Ramos (cell line): ENCODE data around the gene GNA12.

Experiments
- in situ Hi-C: fragments of 300-500 bp; cut with MboI; formaldehyde crosslinking; loops from one replicate; pipeline ENCODE4 v1.14.3; 2022; ENCODE audit warnings: low sequenced_read_pairs; ENCODE audit not compliant: unreplicated experiment

GNA12 gene, protein sequence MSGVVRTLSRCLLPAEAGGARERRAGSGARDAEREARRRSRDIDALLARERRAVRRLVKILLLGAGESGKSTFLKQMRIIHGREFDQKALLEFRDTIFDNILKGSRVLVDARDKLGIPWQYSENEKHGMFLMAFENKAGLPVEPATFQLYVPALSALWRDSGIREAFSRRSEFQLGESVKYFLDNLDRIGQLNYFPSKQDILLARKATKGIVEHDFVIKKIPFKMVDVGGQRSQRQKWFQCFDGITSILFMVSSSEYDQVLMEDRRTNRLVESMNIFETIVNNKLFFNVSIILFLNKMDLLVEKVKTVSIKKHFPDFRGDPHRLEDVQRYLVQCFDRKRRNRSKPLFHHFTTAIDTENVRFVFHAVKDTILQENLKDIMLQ

DNA sequence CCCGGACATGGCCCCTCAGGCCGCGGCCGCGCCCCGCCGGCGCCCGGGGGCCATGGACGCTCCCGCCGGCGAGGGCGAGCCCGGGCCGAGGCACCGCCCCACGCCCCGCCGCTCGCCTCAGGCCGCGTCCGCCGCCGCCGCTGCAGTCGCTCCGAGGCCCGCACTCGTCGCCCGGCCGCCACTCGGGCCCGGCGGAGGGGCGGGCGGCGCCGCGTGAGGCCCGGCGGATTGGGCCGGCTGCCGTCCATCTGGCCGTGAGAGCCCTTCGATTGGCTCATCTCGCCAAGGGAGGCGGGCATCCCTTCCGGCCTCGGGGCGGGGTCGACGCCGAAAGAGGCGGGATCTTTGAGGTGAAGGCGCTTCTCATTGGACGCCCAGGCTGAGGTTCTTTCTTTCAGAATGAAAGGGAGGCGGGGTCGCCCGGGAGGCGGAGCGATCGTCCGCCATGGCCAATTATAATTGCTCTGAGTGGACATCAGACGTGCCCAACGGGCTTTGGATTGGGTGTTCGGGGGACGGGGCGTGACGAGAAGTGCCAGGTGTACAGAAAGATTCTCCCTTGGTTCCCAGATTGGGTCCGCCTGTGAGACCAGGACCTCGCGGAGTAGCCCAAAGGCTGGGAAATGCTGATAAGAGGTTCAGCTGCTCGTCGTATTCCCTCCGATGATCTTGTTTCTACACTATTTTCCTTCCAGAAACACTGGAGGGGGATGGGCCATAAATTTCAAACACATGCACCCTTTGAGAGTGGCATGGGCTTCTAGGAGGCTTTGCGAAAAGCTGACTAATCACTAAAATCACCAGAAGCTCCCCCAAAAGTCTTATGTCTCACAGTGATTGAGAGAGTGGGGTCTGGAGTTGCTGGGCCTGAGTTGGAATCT is at the start of gene GNA12:
TSS of gene GNA12 (minus strand) at position 156 of the 881 bp plus-strand sequence. CDS start at position 9, 147 bp downstream.
- in situ Hi-C loops = no loop called here

DNA sequence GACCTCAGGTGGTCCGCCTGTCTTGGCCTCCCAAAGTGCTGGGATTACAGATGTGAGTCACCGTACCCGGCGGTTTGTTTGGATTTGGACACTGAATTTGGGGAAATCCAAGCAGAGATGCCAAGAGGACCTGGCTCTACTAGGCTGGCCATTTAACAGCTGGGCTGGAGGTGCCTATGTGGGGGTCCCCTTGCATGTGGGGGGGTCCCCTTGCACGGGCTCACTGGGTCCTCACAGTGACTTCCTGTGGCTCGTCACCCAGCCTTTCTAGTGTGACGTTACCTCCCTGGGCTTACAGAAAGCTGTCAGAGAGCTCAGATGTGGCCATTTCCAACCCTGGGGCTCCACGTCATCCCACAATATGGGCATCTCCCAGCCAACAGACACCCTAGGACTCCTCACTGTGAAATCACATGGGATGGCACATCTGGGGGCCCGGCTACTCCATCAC is 49.3 kb upstream of the GNA12 start:
- in situ Hi-C loops = no loop called here

DNA sequence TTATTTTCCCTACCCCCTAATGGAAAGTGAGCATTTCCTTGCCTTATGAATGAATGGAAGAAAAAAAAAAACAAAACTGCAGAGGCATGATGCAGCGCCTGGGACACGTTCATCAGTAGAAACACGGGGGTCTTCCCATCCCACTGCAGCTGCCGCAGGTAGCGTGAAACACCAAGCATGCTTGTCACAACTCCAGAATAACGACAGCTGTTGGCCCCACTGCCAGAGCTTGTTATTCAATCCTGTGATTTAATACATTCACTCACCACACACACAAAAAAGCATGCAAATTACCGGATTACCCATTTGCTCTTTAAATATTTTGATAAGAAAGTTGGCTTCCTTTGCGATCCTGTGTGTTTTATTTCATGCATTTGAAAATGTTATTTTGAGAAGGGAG is 48.4 kb upstream of the GNA12 start:
- in situ Hi-C loops = no loop called here

DNA sequence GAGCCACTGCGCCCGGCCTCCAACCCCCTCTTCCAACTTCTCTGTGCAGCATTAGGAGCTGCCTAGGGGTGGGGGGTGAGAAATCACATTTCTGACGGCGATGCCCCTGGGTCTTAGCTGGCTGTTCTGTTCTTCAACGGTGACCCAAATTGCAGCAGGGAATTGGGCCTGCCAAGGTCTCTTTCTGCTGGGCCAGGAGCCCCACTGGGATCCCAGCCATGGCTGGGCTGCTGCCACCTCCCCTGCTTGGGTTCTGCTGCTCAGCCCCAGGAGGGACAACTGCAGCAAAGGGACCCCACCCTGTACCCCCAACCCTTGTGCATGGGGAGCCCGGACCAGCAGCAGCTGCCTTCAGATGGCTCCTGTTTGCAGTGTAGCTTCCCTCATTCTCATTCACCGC is 43.7 kb upstream of the GNA12 start:
- in situ Hi-C loops = no loop called here

DNA sequence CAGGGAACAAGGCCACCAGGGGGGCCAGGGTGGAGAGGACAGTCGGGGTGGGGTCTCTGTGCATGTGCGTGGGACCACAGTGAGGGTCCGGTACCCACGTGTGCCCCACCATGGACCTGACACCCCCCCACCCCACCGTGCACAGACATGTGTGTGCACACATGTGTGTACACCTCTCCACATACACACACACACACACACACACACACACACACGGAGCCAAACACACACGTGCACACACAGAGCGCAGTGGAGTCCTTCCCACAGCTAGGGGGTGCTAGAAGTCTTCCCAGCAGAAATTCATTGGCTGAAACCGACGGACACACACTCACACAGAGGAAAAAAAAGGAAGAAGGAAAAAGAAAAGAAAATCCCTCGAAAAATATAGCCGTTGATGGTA is 42.8 kb upstream of the GNA12 start:
- in situ Hi-C loops = no loop called here

DNA sequence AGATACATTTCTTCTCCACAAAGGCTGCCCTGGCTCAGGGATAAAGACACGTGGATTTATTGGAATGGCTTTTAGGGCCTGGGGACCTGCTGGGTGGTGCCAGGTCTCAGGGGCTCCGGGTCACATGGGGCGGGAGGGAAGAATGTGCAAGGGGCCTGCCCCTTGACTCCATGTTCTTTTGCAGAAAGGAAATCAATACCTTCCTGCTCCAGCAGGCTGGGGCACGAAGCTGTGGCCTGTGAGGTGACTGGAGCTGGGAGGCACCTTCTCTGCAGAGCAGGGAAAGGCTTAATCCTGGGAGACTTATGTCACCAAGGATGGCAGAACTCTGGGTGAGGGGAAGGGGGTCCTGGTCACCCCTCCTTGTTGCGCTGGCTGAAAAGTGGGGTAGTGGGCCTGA is 42.3 kb upstream of the GNA12 start:
- in situ Hi-C loops = no loop called here

DNA sequence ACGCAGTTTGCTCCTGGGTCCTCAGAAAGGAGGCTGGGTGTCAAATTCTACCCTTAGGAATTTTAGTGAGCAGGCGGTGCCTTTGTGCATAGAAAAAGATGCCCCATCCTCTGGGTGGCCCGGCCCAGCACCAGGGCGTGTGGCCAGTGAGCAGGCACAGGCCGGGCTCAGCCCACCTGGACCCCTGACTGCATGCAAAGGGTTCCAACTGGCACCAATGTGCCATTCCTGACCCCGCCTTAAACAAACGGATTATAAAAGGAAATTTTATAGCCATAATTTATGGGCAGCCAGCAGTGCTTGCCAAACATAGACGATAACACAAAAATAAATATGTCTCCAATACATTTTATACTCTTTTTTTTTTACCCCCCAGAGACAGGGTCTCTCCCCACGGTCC is 40.1 kb upstream of the GNA12 start:
- in situ Hi-C loops = no loop called here

DNA sequence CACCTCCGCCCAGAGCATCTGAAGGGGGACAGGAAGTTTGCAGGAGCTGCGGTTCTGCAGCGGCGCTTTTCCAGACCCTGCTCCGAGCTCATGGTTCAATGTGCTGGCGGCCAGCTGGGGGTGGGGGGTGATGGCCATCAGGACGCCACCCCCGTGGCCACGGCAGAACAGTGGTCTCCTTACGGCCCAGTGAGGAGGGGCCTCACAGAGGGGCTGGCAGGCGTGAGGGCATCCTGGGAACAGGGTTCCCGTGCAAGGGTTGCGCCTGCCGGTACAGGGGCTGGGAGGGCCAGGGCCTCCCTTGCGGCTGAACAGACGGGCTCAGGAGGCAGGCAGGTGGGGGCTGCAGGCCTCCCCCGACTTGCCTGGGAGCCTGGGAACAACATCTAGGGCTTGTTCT is 39.0 kb upstream of the GNA12 start:
- in situ Hi-C loops = no loop called here

DNA sequence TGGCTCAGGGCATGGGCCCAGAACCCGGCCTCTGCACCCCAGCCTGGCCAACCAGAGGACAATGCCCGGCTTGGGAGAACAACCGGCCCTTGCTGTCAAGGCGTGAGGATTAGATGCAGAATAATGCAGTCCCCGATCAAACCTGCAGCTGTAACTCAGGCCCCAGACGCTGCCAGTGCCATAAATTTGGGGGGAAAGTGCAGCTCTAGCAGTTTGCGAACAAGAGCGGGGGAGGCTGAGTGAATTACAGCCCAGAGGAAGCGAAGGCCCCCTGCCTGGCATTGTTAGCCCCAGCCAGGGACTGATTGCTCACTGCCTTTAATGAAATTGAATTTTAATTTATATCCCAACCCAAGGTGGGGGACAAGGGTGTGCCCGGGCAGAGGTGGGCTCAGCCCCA is 38.0 kb upstream of the GNA12 start:
- in situ Hi-C loops = no loop called here

DNA sequence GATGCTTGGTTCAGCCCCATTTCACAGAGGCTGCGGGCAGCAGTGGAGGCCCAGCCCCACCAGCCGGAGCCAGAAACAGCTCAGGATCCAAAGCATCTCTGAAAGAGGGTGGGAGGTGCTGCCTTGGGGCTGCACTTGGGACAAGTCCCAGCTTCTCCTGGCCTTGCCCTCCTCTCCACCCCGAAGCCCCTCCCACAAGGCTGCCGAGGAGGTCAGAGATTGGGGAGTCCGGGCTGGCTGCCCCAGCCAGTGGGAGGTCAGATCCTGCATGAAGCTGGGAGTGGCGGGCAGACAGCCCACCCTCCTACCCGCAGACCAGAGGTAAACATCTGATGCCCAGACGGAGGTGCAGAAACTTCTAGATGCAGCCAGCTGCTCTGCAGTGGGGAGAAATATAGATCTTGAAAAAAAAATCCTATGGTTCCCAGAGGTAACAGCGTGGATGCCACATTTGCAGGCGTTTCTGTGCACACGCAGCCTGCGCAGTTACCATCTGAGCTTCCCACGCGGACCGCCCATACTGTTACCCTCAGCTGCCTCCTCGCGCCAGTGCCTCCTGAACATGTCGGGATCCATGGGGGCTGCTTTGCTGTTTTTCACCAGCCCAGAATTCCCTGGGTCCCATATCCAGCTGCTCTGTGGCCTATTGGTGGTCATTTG is 36.9 kb upstream of the GNA12 start:
- in situ Hi-C loops = no loop called here

DNA sequence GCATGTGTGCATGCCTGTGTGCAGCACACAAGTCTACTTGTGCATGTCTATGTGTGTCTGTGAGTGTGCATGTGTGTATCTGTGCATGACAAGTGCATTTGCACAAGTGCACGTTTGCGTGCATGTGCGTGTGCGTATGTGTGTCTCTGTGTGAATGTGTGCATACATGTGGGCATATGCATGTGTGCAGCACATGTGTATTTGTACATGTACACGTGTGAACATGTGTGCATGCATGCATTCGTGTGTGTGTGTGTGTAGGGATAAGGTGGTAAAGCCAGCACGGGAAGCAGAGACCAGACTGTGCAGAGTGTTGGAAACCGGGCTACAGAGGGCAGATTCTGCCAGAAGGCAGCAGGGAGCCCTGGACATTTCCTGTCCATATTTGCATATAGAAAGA is 35.9 kb upstream of the GNA12 start:
- in situ Hi-C loops = no loop called here

DNA sequence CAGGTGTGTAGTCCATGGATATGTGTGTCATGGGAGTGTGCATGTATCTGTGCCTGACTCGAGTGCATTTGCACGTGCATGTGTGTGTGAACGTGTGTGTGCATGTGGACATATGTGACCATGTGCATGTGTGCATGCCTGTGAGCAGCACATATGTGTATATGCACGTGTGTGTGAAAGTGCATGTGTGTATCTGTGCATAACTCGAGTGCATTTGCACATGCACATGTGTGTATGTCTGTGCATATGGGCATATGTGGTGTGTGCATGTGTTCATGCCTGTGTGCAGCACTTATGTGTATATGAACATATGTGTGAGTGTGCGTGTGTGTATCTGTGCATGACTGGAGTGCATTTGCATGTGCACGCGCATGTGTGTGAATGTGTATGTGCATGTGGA is 35.2 kb upstream of the GNA12 start:
- in situ Hi-C loops = no loop called here

DNA sequence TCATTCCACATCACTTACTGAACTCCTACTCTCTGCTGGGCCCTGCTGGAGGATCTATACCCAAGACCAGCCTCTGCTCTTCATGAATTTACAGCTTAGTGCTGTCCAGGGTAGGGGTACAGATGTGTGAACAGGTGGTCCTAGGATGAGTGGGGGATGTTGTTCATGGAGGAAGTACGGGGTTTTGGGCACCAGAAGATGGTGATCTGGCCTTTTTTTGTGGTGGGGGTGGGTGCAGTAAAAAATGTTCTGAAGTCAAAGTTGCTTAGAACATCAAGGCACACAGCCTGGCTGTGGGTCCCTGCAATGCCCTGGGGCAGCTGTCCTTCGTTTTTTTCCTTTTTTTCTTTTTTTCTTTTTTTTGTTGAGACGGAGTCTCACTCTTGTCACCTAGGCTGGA is 34.2 kb upstream of the GNA12 start:
- in situ Hi-C loops = no loop called here

DNA sequence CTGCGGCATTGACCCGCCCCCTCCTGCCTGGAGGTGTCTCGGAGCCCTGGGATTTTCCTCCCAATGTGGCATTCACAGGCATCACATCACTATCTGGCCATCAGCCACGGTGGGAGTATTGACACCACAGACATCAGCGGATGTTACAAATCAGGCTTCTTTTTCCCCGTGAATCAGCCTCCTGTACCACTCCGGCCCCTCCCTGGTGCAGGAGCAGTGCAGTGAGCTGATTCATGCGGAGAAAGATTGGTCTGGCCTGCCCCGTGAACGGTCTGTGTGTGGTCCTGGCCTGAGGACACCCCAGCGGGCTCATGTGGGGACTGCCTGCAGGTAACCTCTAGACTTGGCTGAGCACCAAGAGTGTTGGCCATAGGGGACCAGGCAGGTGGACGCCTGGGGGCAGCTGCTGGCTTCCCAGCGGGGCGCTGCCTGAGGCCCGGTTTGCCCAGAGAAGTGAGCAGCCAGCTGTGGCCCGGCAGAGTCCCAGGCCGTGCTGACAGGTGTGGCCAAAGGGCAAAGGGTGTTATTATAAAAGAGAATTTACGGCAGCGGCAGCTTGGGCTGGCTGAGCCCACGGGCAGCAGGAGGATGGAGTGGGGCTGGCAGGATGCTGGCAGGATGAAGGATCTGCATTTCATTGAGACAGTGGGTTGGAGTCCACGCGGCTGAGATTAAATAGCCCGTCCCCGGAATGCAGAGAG is 32.1 kb upstream of the GNA12 start:
- in situ Hi-C loops = no loop called here

DNA sequence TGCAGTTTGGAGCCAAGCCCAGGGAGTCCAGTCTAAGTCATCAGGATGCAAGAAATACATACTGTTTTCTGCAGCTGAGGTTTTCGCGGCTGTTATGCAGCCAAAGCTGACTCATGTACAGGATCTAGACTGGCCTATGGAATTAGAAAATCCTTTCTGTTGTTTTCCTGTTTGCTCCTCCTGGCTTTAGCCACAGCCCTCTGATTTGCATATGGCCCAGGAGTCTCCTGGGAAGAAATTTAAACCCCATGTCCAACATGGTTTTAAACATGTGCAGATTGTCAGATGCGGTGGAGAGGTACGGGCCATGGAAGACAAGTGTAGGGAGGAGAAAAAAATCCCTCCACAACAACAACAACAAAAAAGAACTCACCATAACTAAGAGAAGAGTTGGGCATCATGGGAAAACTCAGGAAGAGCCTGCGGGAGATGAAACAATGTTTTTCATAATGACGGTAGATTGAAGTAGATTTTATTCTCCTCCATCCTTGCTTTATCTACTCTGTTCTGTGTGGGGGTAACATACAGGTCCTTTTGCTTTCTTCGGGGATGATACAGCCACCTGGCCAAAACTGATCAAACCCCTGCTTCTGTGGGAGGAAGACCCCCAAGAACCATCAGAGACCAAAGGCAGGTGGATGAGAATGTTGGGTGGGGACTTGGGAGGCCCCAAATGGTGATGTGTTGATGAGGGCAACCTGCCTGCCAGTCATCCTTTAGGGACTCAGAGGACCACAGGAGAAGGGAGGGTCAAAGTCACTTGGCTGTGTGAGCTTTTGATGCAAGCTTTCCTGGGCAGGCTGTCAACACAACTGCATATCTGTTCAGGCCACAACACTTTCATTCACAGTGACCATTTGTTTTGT is 29.8 kb upstream of the GNA12 start:
- in situ Hi-C loops = loop anchor here (25.0 kb wide), 2 partner anchors 788 to 1013 kb away; no protein-coding TSS in a partner anchor

DNA sequence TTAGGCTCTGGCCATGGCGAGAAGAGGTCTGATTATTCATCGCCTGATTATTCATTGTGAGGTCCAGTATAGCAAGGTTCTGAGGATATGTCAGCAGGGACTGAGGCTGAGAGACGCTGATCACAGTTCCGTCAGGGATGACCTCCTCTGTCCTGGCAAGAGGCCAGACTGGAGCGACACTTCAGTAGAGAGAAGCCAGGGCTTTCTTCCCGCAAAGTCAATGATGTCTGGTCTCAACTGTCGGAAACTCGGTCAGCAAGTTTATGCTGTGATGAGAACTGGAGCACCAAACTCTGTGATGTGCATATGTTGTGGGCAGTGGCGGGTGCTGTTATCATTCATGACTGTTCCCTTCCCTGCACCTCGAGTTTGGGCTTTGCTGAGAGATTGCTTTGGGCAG is 29.0 kb upstream of the GNA12 start:
- in situ Hi-C loops = loop anchor here (25.0 kb wide), 2 partner anchors 789 to 1014 kb away; no protein-coding TSS in a partner anchor

DNA sequence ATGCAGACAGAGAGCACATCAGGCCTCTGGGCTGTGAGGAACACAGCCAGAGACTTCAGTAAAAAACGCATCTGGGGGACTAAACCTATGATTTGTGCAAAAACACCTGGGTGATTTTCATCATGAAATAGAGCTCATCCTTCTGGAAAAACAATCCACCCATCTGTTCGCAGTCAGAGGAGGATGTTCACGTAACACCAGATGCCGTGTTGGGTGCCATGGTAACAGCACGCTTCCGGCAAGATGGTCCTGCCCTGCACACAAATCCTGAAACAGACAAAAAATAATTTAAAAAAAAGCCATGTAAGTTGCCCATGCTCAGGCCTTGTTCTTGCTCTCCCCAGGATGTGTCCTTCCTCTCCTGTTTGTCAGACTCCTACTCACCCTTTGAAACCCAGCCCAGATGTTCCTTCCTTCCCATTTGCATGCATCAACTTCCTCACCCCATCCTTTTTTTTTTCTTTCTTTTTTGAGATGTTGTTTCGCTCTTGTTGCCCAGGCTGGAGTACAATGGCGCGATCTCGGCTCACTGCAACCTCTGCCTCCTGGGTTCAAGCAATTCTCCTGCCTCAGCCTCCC is 28.3 kb upstream of the GNA12 start:
- in situ Hi-C loops = loop anchor here (25.0 kb wide), 2 partner anchors 790 to 1015 kb away; no protein-coding TSS in a partner anchor

DNA sequence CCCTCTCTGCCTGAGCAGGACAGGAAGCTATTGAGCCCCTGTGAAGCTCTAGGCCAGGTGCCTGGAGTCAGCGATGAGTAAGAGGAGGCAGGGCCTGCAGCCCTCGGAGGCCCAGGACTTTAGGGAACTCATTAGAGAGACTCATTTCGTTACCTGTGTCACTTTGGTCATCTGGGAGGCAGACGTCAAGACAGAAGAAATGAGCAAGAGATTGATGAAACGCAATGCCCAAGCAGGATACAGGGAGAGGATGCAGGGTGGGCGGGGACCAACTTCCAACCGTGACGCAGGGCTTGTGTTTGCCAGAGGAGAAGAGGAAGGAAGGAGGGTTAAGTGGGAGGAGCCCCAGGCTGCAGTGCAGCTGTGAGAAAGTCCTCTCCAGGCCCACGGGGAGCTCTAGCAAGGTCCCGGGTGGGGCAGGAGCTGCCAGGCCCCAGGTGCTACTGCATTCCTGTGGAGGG is 26.4 kb upstream of the GNA12 start:
- in situ Hi-C loops = loop anchor here (25.0 kb wide), 2 partner anchors 792 to 1017 kb away; no protein-coding TSS in a partner anchor
